Sigmoid colon (tissue), 7 donors: ENCODE measurements around the gene MXD3. TPM values are rescaled to one million over a fixed set of nuclear protein-coding genes. Genes with fewer than 3 reads are reported as not detected.

Experiments used
- DNase-seq: peaks from one replicate; pipeline ENCODE4 v3.0.0-alpha.2; 2019
- H3K27ac ChIP-seq, 4 donors: fragments of 200-600 bp; sonication (generic); one replicate each; pipeline ENCODE4 v1.5.1; 2016 to 2019; ENCODE audit warnings: mild to moderate bottlenecking in 1 of 4
- H3K27me3 ChIP-seq, 3 donors: fragments of 200-600 bp; sonication (generic); one replicate each; pipeline ENCODE4 v1.5.1; 2019; ENCODE audit warnings: mild to moderate bottlenecking in 1 of 3
- H3K36me3 ChIP-seq, 4 donors: fragments of 200-600 bp; sonication (generic); one replicate each; pipeline ENCODE4 v1.5.1; 2016 to 2019
- H3K4me1 ChIP-seq, 4 donors: fragments of 200-600 bp; sonication (generic); one replicate each; pipeline ENCODE4 v1.5.1; 2017 to 2019
- H3K4me3 ChIP-seq, 4 donors: fragments of 200-600 bp; sonication (generic); one replicate each; pipeline ENCODE4 v1.5.1; 2017 to 2019; ENCODE audit warnings: mild to moderate bottlenecking in 2 of 4, moderate library complexity in 1 of 4
- H3K9me3 ChIP-seq, 4 donors: fragments of 200-600 bp in 3 of 4; sonication (generic) in 3 of 4; one replicate each; pipeline versions ENCODE4 v1.5.1 to v1.6.1; 2013 to 2019
- EP300 ChIP-seq, 4 donors: sonication (generic); formaldehyde crosslinking; IDR thresholded peaks; one replicate each; pipeline ENCODE4 v1.6.1; 2017; ENCODE audit warnings: antibody characterized with exemption in 4 of 4
- POLR2A ChIP-seq, 2 donors: fragments of 450-650 bp; IDR thresholded peaks; one replicate each; pipeline ENCODE4 v1.6.1; 2016; ENCODE audit warnings: antibody characterized with exemption in 2 of 2, mild to moderate bottlenecking in 2 of 2, moderate library complexity in 2 of 2
- POLR2AphosphoS5 ChIP-seq, 4 donors: sonication (generic); formaldehyde crosslinking; IDR thresholded peaks; one replicate each; pipeline ENCODE4 v1.6.1; 2017; ENCODE audit warnings: antibody characterized with exemption in 4 of 4
- WGBS, 2 donors: extraction: QIAGEN DNeasy Blood & Tissue Kit; methylation state at CpG; one replicate each; pipeline ENCODE4 v1.1.7; 2013; 5-methylcytosine and 5-hydroxymethylcytosine counted together
- intact Hi-C: fragments of 100-400 bp; cut with DNase I; formaldehyde crosslinking; loops from one replicate; pipeline ENCODE4 v1.15.1; 2023
- polyA plus RNA-seq, 3 donors: library from polyadenylated mRNA; stranded (reverse); fragments of 200-250 nt; gene quantifications; one replicate each; pipeline ENCODE4 v1.2.3, GENCODE V29; 2013
- total RNA-seq, 4 donors: library from RNA; depleted of rRNA; stranded (reverse); fragments of >200 nt; gene quantifications; one replicate each; pipeline ENCODE4 v1.1.0, GENCODE V29; 2016
- TF ChIP-seq, protein P1 (sequence below), 4 experiments: fragments of 450-650 bp in 3 of 4; fragments of 200-600 bp in 1 of 4; IDR thresholded peaks; one replicate each; pipeline ENCODE4 v1.5.1; 2016 to 2019; ENCODE audit warnings: antibody characterized with exemption in 4 of 4, mild to moderate bottlenecking in 3 of 4, moderate library complexity in 2 of 4
- donor health status: healthy with polysubstance abuse.
- donor health status: Bipolar disorder and iron deficiency.
- donor health status: healthy.

Gene MXD3
- total and polyA plus RNA-seq, 7 donors = 2.1 to 23.8 (median 8.2) TPM

DNA sequence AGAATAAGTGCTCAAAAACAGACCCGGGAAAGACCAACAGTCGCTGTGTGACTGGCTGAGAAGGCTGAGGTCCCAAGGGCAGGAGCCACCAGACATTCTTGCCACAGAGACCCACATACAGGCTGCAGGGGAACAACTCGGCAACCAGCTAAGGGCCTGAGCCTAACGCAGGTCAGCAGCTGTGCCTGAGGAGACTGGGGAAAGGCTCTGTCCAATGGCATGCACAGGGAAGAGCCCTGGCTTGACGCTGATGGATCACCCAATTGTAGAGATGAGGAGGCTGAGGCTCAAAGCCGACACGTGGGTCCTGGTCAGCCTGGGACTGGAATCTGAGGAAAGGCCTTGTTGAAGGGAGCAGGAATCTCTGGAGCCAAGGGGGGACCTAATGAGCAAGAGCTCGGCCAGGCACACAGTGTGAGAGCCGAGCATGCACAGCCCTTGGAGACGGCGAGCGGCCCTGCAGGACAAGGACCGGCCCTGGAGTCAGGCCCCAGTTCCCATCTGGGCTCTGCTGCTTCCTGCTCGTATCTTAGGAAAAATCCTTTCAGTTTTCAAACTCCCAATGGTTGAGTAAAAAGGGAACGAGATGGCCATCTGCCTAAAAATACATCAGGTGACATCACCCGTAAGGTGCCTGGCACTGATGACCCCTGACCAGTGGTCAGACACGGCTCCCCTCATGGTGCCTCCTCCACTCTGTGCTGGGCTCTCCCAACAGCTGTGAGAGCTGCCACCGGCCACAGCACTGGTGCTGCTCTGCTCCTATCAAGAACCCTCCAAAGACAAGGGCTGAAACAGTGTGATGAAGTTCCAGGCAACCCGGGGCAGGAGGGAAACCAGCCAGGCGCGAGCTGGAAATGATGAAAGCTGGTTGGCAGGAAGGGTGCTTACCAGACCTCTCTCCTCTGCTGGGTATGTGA is 23.3 kb upstream of the MXD3 start:
- H3K4me1 ChIP-seq = no peaks in the 10 kb centered on the region
- no peak for TF ChIP-seq POLR2A (IDR thresholded peaks at IDR 0.05)
- TF ChIP-seq, protein P1, sequence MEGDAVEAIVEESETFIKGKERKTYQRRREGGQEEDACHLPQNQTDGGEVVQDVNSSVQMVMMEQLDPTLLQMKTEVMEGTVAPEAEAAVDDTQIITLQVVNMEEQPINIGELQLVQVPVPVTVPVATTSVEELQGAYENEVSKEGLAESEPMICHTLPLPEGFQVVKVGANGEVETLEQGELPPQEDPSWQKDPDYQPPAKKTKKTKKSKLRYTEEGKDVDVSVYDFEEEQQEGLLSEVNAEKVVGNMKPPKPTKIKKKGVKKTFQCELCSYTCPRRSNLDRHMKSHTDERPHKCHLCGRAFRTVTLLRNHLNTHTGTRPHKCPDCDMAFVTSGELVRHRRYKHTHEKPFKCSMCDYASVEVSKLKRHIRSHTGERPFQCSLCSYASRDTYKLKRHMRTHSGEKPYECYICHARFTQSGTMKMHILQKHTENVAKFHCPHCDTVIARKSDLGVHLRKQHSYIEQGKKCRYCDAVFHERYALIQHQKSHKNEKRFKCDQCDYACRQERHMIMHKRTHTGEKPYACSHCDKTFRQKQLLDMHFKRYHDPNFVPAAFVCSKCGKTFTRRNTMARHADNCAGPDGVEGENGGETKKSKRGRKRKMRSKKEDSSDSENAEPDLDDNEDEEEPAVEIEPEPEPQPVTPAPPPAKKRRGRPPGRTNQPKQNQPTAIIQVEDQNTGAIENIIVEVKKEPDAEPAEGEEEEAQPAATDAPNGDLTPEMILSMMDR (IDR thresholded peaks at IDR 0.05) = no peak
- no peak for DNase-seq
- intact Hi-C loops = no loop called here
- no peaks in the 10 kb centered on the region for H3K9me3 ChIP-seq
- no peak overlapping the region for H3K27ac ChIP-seq
- peaks cover 34 to 89% (median 69%) of the 10 kb centered on the region in 4 donors for H3K36me3 ChIP-seq
- H3K4me3 ChIP-seq = no peak overlapping the region
- WGBS, 2 donors = 95% methylated on average over 21 of the region's 21 CpGs
- H3K27me3 ChIP-seq = no peaks in the 10 kb centered on the region

DNA sequence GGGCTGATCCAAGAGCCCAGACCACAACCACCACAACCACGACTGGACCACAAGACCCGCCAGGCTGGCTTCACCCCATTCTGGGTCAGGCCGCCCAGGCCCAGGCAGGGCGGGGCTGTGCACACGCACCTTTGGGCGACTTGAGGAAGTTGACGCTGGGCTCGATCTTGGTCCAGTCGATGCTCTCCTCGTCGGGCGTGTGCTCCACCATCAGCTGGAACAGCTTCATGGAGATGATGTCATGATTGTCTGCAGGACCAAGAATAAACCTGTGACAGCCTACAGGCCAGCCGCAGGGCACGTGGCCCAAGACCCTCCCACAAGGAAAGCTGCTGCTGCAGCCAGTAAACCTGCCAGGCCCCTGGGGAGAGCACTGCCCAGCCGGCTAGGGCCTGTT is 22.5 kb upstream of the MXD3 start:
- 70 to 81% methylated on average over 15 of the region's 15 CpGs for WGBS, 2 donors
- intact Hi-C loops = no loop called here
- DNase-seq = no peak
- H3K4me3 ChIP-seq = no peak overlapping the region
- H3K9me3 ChIP-seq = no peaks in the 10 kb centered on the region
- TF ChIP-seq EP300 (IDR thresholded peaks at IDR 0.05) (no peak), POLR2AphosphoS5 (IDR thresholded peaks at IDR 0.05) (no peak), POLR2A (IDR thresholded peaks at IDR 0.05) (no peak)
- TF ChIP-seq, protein P1 (IDR thresholded peaks at IDR 0.05) = no peak
- H3K27ac ChIP-seq = no peak overlapping the region
- no peaks in the 10 kb centered on the region for H3K4me1 ChIP-seq
- H3K27me3 ChIP-seq = no peaks in the 10 kb centered on the region
- H3K36me3 ChIP-seq = peaks cover 34 to 92% (median 74%) of the 10 kb centered on the region in 4 donors

DNA sequence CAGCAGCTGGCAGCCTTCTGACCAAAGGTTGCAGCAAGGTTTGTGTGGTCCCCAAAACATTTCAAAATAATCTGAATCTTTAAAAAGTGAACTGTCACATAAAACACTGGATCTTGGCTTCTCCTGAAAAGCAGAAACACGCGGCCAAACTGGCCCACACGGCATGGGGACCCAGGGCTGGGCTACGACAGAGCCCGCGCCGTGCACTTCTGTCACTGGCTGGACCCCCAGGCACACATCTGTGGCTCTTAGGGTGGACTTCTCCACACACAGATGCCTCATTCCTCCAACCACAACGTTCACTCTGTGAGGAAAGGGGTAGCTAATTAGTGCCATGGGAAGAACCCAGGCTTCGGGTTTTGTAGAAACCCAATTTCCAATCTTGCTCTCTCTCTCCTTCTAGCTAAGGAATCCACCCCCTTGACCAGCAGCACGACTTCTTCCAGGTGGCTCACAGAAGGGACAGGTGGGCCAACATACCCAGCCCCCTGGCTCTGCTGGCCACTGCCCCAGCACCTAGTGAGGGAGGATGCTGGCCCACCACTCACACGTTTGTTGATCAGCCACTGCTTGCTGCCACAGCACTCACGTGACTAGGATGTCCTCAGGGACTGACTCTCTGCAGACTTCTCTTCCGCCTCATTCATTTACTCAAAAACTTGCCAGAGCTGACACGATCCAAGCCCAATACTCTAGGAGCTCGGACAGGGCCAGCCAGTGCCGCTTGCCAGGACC is 21.9 kb upstream of the MXD3 start:
- Histone ChIP-seq H3K4me1 (no peaks in the 10 kb centered on the region), H3K27ac (no peak overlapping the region), H3K9me3 (no peaks in the 10 kb centered on the region), H3K36me3 (peaks cover 34 to 97% (median 71%) of the 10 kb centered on the region in 4 donors), H3K27me3 (no peaks in the 10 kb centered on the region), H3K4me3 (no peak overlapping the region)
- no peak for DNase-seq
- intact Hi-C loops = no loop called here
- WGBS, 2 donors = 89 to 92% methylated on average over 16 of the region's 16 CpGs
- no peak for TF ChIP-seq EP300 (IDR thresholded peaks at IDR 0.05)
- TF ChIP-seq, protein P1 (IDR thresholded peaks at IDR 0.05) = no peak
- TF ChIP-seq POLR2AphosphoS5 (IDR thresholded peaks at IDR 0.05) = no peak
- TF ChIP-seq POLR2A (IDR thresholded peaks at IDR 0.05) = no peak

DNA sequence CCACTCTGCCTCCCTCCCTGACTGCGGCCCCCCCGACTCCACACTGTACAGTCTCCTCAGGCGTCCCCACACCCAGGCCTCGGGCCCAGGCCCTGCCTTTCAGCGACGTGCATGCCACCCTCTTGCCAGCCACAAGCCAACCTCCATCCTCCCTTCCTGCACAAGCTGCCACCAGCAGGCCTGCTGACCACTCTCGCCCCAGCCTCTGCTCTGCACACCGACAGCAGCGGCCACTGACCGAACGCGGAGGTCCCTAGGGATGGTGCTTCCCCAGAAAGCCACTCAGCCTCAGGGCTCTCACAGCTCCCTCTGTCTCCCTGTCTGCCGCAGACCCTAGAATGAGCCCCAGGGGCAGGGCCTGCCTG is 21.2 kb upstream of the MXD3 start:
- Histone ChIP-seq H3K9me3 (no peaks in the 10 kb centered on the region), H3K36me3 (peaks cover 34 to 92% (median 65%) of the 10 kb centered on the region in 4 donors)
- WGBS, 2 donors = 83 to 94% methylated on average over 13 of the region's 13 CpGs

More for the DNA sequence above, 21.2 kb upstream of the MXD3 start:
- Histone ChIP-seq H3K4me1 (no peaks in the 10 kb centered on the region), H3K4me3 (no peak overlapping the region), H3K27ac (no peak overlapping the region), H3K27me3 (no peaks in the 10 kb centered on the region)
- no peak for DNase-seq
- intact Hi-C loops = no loop called here
- TF ChIP-seq EP300 (IDR thresholded peaks at IDR 0.05) (no peak), POLR2A (IDR thresholded peaks at IDR 0.05) (no peak), POLR2AphosphoS5 (IDR thresholded peaks at IDR 0.05) (no peak)
- TF ChIP-seq, protein P1 (IDR thresholded peaks at IDR 0.05) = no peak
